Spleen (tissue), 7 donors: Measurements from ENCODE around the gene MALT1.
"Not testable (repeated sequence)": the region's sequence is repeated elsewhere in the genome, so short reads cannot be mapped to it uniquely, and the experiment has no call there.

Experiments used
- CTCF ChIP-seq, 11 experiments: fragments of 200-600 bp in 7 of 11; fragments of 450-650 bp in 4 of 11; sonication (generic) in 4 of 11; IDR thresholded peaks in 8 of 11; conservative IDR thresholded peaks in 3 of 11; 1 replicate in 7 of 11; 2 replicates in 4 of 11; pipeline versions ENCODE4 v1.4.0 to v1.8.0; 2016 to 2021; ENCODE audit warnings: antibody characterized with exemption in 11 of 11, inconsistent platforms in 4 of 11, mild to moderate bottlenecking in 1 of 11
- POLR2A ChIP-seq, 3 donors: fragments of 450-650 bp; IDR thresholded peaks; one replicate each; pipeline ENCODE4 v1.5.1; 2017; ENCODE audit warnings: antibody characterized with exemption in 3 of 3, mild to moderate bottlenecking in 1 of 3
- POLR2AphosphoS5 ChIP-seq, 3 donors: sonication (generic); formaldehyde crosslinking; IDR thresholded peaks; one replicate each; pipeline ENCODE4 v1.5.1; 2017; ENCODE audit warnings: antibody characterized with exemption in 3 of 3
- donor health status: DM: no; HTN: no; CAD: no; lungs with moderate emphysema.
- donor health status: DM: no; HTN: no; CAD: no.
- donor health status: DM: no; HTN: no; CAD: no.

- not testable (repeated sequence) for TF ChIP-seq CTCF (IDR thresholded peaks at IDR 0.05 in 8 of 11, conservative IDR thresholded peaks at IDR 0.05 in 3 of 11); POLR2A (IDR thresholded peaks at IDR 0.05); POLR2AphosphoS5 (IDR thresholded peaks at IDR 0.05)
Observed at GRCh38 chr18:58653144-58653722, 18.0 kb upstream of the MALT1 start.
